22Rv1 (cell line): Measurements from ENCODE around the gene DNAJC28.
"Not testable (repeated sequence)": the region's sequence is repeated elsewhere in the genome, so short reads cannot be mapped to it uniquely, and the experiment has no call there.

ENCODE experiments used
- ZFX ChIP-seq: fragments of 450-650 bp; IDR thresholded peaks from 2 replicates; pipeline ENCODE4 v1.6.1; 2017; ENCODE audit warnings: antibody characterized with exemption, borderline replicate concordance
- TF ChIP-seq, protein P1 (sequence below): fragments of 450-650 bp; IDR thresholded peaks from 2 replicates; pipeline ENCODE4 v1.5.1; 2017; ENCODE audit warnings: mild to moderate bottlenecking

DNA sequence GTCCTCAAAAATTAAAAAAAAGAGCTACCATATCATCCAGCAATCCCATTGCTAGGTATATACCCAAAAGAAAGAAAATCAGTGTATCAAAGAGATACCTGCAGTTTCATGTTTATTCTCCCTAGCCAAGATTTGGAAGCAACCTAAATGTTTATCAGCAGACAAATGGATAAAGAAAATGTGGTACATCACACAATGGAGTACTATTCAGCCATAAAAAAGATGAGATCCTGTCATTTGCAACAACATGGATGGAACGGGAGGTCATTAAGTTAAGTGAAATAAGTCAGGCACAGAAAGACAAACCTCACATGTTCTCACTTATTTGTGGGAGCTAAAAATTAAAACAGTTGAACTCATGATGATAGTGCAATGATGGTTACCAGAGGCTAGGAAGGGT is 15.5 kb upstream of the DNAJC28 start:
- TF ChIP-seq, protein P1, sequence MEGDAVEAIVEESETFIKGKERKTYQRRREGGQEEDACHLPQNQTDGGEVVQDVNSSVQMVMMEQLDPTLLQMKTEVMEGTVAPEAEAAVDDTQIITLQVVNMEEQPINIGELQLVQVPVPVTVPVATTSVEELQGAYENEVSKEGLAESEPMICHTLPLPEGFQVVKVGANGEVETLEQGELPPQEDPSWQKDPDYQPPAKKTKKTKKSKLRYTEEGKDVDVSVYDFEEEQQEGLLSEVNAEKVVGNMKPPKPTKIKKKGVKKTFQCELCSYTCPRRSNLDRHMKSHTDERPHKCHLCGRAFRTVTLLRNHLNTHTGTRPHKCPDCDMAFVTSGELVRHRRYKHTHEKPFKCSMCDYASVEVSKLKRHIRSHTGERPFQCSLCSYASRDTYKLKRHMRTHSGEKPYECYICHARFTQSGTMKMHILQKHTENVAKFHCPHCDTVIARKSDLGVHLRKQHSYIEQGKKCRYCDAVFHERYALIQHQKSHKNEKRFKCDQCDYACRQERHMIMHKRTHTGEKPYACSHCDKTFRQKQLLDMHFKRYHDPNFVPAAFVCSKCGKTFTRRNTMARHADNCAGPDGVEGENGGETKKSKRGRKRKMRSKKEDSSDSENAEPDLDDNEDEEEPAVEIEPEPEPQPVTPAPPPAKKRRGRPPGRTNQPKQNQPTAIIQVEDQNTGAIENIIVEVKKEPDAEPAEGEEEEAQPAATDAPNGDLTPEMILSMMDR, result not testable (repeated sequence)
- TF ChIP-seq ZFX, result not testable (repeated sequence)
